Brain microvascular endothelial cell (primary cell): ENCODE data around the gene KRT85.

Experiments used
- DNase-seq: peaks from one replicate; pipeline ENCODE4 v3.0.0-alpha.2; 2020
- H3K27ac ChIP-seq: fragments of 250-450 bp; sonication (Bioruptor Pico); 2 replicates; pipeline ENCODE4 v1.5.1; 2020; ENCODE audit warnings: mild to moderate bottlenecking, moderate library complexity
- H3K27me3 ChIP-seq: fragments of 250-450 bp; sonication (Bioruptor Pico); replicated peaks from 2 replicates; pipeline ENCODE4 v1.5.1; 2020; ENCODE audit warnings: mild to moderate bottlenecking
- H3K36me3 ChIP-seq: fragments of 250-450 bp; sonication (Bioruptor Pico); replicated peaks from 2 replicates; pipeline ENCODE4 v1.5.1; 2020; ENCODE audit warnings: mild to moderate bottlenecking
- H3K4me3 ChIP-seq: 2 replicates; pipeline ENCODE4 v1.5.1; 2011; ENCODE audit warnings: low read depth, mild to moderate bottlenecking, control low read depth, low read length, moderate library complexity
- in situ Hi-C: cut with HindIII; loops from 2 replicates; pipeline ENCODE4 v1.10.0; 2017; ENCODE audit warnings: low sequenced_read_pairs, low pct_ligation_motif_present
- TF ChIP-seq, protein P1 (sequence below): IDR thresholded peaks from 2 replicates; pipeline ENCODE4 v1.5.1; 2011; ENCODE audit warnings: low read depth, mild to moderate bottlenecking, moderate library complexity, low read length, control low read depth, inconsistent platforms; ENCODE audit errors: missing control alignments

Gene KRT85

GRCh38 chr12:52369809-52370208 is 2.5 kb upstream of the KRT85 start:
- in situ Hi-C loops = no loop called here
- no peak for DNase-seq
- no peak overlapping the region for H3K27ac ChIP-seq
- TF ChIP-seq, protein P1, sequence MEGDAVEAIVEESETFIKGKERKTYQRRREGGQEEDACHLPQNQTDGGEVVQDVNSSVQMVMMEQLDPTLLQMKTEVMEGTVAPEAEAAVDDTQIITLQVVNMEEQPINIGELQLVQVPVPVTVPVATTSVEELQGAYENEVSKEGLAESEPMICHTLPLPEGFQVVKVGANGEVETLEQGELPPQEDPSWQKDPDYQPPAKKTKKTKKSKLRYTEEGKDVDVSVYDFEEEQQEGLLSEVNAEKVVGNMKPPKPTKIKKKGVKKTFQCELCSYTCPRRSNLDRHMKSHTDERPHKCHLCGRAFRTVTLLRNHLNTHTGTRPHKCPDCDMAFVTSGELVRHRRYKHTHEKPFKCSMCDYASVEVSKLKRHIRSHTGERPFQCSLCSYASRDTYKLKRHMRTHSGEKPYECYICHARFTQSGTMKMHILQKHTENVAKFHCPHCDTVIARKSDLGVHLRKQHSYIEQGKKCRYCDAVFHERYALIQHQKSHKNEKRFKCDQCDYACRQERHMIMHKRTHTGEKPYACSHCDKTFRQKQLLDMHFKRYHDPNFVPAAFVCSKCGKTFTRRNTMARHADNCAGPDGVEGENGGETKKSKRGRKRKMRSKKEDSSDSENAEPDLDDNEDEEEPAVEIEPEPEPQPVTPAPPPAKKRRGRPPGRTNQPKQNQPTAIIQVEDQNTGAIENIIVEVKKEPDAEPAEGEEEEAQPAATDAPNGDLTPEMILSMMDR = no peak
- H3K27me3 ChIP-seq = peaks cover 2% of the 10 kb centered on the region
- H3K36me3 ChIP-seq = no peaks in the 10 kb centered on the region
- no peak overlapping the region for H3K4me3 ChIP-seq

DNA sequence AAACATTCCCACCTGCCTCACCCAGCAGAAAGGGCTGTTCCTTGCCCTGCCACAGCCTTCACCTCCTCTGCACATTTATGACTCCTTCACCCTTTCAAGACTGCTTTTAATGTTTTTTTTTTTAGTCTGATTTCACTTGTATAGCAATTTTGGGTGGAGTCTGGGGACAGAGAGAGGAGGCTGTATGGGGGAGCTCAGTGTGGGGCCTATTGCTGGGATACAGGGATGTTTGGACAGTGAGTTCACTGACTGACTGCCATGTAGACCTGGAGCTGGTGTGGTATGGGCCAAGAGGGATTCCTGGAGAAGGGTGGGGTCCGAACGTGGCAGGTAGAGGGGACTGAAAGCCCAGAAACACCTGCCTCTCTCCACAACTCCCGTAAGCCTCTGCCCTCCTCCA is 1.9 kb upstream of the KRT85 start:
- TF ChIP-seq, protein P1 = no peak
- in situ Hi-C loops = no loop called here
- H3K27me3 ChIP-seq = peaks cover 2% of the 10 kb centered on the region

DNA sequence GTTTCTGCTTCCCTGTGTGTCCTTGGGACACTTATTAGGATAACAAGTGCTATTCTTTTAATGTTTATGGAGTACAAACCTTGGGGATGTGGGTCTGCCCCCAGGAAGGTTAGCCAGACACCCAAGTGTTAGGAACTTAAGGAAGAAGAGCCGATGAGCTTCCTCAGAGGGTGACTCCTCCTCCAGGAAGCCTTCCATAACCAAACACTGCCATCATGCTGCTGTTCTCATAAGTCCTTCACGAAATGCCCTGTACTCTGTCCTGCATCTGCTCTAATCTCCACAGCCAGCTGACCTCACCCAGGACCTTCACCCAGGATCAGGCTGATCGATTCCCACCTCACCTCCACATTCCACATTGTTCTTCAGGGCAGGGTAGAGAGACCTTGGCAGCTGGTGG is 1.2 kb upstream of the KRT85 start:
- H3K36me3 ChIP-seq = no peaks in the 10 kb centered on the region
- H3K4me3 ChIP-seq = no peak overlapping the region
- in situ Hi-C loops = no loop called here
- no peak for DNase-seq
- H3K27me3 ChIP-seq = peaks cover 2% of the 10 kb centered on the region
- H3K27ac ChIP-seq = no peak overlapping the region
- TF ChIP-seq, protein P1 = no peak

More for the DNA sequence above, 1.9 kb upstream of the KRT85 start:
- peak; percentile 16 for DNase-seq
- Histone ChIP-seq H3K36me3 (no peaks in the 10 kb centered on the region), H3K4me3 (no peak overlapping the region), H3K27ac (no peak overlapping the region)

DNA sequence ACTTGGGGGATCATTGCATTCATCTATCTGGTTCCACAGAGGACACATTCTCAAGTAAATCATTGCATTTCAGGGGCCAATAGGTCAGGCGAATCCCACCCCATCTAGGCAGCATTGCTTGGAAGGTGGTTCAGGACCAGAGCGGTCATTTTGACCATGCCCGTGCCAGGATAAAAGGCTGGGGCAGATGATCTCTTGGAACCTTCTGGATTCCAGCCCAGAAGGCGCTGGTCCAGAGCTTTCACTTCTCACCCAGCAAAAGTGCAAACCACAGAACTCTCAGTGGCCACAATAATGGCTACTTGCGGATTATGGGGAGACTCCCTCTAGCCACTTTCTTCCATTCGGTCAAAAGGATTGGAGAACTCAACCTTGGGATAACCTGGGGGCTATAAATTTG is 595 bp upstream of the KRT85 start:
- in situ Hi-C loops = no loop called here
- H3K36me3 ChIP-seq = no peaks in the 10 kb centered on the region
- no peak for DNase-seq
- no peak overlapping the region for H3K4me3 ChIP-seq
- peaks cover 2% of the 10 kb centered on the region for H3K27me3 ChIP-seq
- TF ChIP-seq, protein P1 = no peak
- no peak overlapping the region for H3K27ac ChIP-seq

DNA sequence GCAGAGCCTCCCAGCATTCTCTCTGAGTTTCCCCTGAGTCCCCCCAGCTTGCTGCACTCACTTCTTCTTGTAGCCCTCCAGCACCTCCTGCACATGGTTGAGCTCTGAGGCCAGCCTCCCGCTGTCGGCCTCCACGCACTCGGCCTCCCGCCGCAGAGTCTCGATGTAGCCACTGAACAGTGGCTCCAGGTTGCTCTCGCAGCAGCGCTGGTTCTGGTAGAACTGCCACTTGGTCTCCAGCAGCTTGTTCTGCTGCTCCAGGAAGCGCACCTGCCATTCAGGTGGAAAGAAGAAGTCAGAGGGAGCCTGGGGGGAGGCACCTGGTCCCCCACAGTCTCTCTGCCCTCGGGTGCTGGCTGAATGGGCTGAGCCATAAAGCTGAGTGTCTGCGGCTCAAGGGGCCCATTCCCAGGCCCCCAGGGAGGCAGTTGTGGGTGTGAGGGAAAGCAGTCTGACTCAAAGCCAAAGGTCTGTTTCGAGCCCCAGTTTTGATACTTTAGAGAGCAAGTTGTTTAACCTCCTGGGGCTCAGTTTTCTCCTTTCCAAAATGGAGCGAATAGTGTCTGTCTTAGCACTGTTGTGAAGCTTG is 2.3 kb downstream of the KRT85 start:
- TF ChIP-seq, protein P1 = no peak
- peaks cover 2% of the 10 kb centered on the region for H3K27me3 ChIP-seq
- in situ Hi-C loops = no loop called here
- H3K36me3 ChIP-seq = no peaks in the 10 kb centered on the region
- H3K4me3 ChIP-seq = no peak overlapping the region
- DNase-seq = no peak
- H3K27ac ChIP-seq = no peak overlapping the region

- no peak overlapping the region for H3K4me3 ChIP-seq
- H3K36me3 ChIP-seq = no peaks in the 10 kb centered on the region
- TF ChIP-seq, protein P1 = no peak
- no peak overlapping the region for H3K27ac ChIP-seq
- H3K27me3 ChIP-seq = peaks cover 2% of the 10 kb centered on the region
- no peak for DNase-seq
- in situ Hi-C loops = no loop called here
These were observed 3.2 kb downstream of the KRT85 start for GRCh38 chr12:52364061-52364460.
